ENCODE results near the gene CACNG6. TPM values are rescaled to one million over a fixed set of nuclear protein-coding genes. Genes with fewer than 3 reads are reported as not detected.

CACNG6 gene
- total RNA-seq, 2 experiments from 2014 or later: not detected

GRCh38 chr19:53958168-53958571 lies 33.3 kb upstream of the CACNG6 start:
- peaks cover 3% of the 10 kb centered on the region for H3K36me3 Mint-ChIP-seq (ENCODE audit: low read depth)
- POLR2A ChIA-PET: no interaction called here
- DNase-seq: no peak
- no peak overlapping the region for H3K4me3 Mint-ChIP-seq
- no peaks in the 10 kb centered on the region for H3K9me3 Mint-ChIP-seq
- H3K27me3 Mint-ChIP-seq: peaks cover 46% of the 10 kb centered on the region
- H3K27ac Mint-ChIP-seq: no peak overlapping the region
- H3K4me1 Mint-ChIP-seq: peaks cover 4% of the 10 kb centered on the region
- CTCF ChIA-PET: no interaction called here

DNA sequence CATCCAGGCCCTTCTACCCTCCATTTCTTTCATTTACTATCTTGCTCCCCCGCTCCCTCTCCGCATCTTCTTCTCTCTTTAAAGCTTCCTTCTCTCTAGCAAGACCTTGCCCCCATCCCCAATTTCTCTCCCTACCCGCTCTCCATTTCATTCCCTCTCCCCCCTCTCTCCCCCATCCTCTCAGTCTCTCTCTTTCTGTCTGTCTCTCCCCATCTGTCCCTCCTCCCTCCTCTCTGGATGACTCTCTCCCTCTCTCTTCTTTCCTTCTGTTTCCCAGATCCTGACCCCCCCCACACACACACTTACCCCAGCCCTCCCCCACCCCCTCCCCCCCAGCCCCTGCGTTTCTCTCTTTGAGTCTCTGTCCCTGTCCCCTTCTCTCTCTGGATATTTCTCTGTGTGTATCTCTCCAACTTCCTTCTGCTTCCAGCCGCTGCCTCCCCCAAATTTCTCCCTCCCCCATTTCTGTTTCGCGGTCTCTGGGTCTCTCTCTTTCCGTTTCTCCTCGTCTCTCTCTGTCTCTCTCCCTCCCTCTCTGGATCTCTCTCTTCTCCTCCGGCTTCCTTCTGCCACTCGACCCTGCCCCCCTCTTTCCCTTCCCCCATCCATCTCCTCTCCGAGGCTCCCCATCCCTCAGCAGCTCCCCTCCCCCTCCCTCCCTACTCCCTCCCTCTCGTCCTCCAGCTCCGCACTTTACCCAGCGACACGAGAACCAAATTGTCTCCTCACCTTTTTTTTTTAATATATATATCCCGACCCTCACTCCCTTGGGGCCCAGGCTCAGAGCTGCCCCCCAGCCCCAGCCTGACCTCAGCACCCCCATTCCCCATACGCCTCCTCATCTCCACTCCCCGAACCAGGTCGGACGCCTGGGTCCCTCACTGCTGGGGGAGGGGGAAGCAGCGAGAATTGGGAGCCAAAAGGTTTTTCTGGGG lies 32.3 kb upstream of the CACNG6 start:
- ChIA-PET POLR2A (no interaction called here), CTCF (interaction anchor here (1.3 kb wide), 1 partner anchor 8 kb away, joined by 3 read pairs; no protein-coding TSS in a partner anchor)
- Mint-ChIP-seq H3K4me3 (no peak overlapping the region), H3K36me3 (ENCODE audit: low read depth) (peaks cover 3% of the 10 kb centered on the region), H3K9me3 (no peaks in the 10 kb centered on the region), H3K27me3 (peaks cover 53% of the 10 kb centered on the region), H3K27ac (no peak overlapping the region), H3K4me1 (peaks cover 4% of the 10 kb centered on the region)
- no peak for DNase-seq

DNA sequence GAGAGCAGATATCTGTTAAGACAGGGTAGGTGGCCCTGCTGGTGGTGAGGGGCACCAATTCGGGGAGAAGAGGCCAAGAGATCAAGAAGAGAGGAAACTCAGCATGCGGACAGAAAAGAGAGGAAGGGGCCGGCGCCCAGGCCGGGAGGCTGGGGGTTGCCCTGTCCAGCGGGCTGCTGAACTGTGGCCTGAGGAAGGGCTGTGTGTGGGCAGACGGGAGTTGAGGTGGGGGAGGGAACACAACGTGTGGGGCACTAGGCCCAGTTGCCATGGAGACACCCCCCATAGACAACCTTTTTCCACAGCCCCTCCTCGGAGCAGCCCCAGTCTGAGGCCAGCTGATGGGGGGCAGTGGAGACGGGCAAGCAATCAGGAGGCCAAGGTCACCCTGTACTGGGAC lies 31.2 kb upstream of the CACNG6 start:
- no peaks in the 10 kb centered on the region for H3K9me3 Mint-ChIP-seq
- no peak for DNase-seq
- peaks cover 62% of the 10 kb centered on the region for H3K27me3 Mint-ChIP-seq
- H3K4me3 Mint-ChIP-seq: no peak overlapping the region
- H3K4me1 Mint-ChIP-seq: peaks cover 6% of the 10 kb centered on the region
- POLR2A ChIA-PET: no interaction called here
- CTCF ChIA-PET: interaction anchor here (1.3 kb wide), 1 partner anchor 9 kb away, joined by 3 read pairs; no protein-coding TSS in a partner anchor
- no peak overlapping the region for H3K27ac Mint-ChIP-seq
- peaks cover 3% of the 10 kb centered on the region for H3K36me3 Mint-ChIP-seq (ENCODE audit: low read depth)

GRCh38 chr19:53960886-53961285 lies 30.6 kb upstream of the CACNG6 start:
- no peak for DNase-seq
- CTCF ChIA-PET: interaction anchor here (1.2 kb wide), 1 partner anchor 10 kb away, joined by 4 read pairs; no protein-coding TSS in a partner anchor
- POLR2A ChIA-PET: no interaction called here
- H3K9me3 Mint-ChIP-seq: no peaks in the 10 kb centered on the region
- H3K27ac Mint-ChIP-seq: no peak overlapping the region
- peaks cover 65% of the 10 kb centered on the region for H3K27me3 Mint-ChIP-seq
- H3K4me3 Mint-ChIP-seq: no peak overlapping the region
- peaks cover 3% of the 10 kb centered on the region for H3K36me3 Mint-ChIP-seq (ENCODE audit: low read depth)
- peaks cover 6% of the 10 kb centered on the region for H3K4me1 Mint-ChIP-seq

DNA sequence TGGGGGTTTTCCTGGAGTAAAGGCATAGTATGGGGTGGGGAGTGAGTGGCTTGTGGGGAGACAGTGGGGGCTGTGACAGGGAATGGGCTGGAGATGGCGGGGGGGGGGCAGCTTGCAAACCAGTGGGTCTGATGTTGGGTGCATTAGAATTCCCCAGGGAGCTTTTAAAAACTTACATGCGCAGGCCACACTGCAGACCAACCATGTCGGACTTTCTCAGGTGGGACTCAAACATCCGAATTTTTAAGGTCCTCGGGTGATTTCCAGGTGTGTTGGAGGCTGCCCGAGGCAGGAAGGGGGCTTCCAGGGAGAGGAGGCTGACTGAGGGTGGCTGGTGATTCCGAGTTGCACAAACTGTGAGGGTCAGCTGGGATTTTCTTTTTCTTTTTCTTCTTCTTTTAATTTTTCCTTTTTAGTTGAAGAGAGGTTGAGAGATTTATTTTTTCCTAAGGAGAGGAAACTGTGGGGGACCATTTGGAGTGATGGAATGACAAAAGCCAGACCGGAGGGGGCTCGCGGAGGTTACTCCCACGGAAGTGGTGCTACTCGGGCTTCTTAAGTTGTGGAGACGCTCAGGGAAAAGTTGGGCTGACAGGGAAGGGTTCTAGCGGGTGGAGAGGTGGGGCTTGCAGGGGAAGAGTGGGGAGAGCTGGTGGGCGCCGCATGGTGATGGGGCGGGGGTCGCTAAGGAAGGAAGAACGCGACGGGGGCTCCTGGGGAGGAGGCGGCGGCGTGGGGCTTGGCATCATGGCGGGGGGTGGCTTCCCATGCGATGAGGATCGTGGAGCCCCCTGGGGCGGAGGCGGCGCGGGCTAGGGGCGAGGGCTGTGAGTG lies 29.7 kb upstream of the CACNG6 start:
- no peak for DNase-seq
- Mint-ChIP-seq H3K9me3 (no peaks in the 10 kb centered on the region), H3K36me3 (ENCODE audit: low read depth) (peaks cover 3% of the 10 kb centered on the region), H3K27ac (no peak overlapping the region), H3K4me3 (no peak overlapping the region), H3K4me1 (peaks cover 6% of the 10 kb centered on the region), H3K27me3 (peaks cover 63% of the 10 kb centered on the region)
- ChIA-PET POLR2A (no interaction called here), CTCF (interaction anchor here (1.2 kb wide), 1 partner anchor 11 kb away, joined by 4 read pairs; no protein-coding TSS in a partner anchor)

- H3K36me3 Mint-ChIP-seq (ENCODE audit: low read depth): no peaks in the 10 kb centered on the region
- peaks cover 52% of the 10 kb centered on the region for H3K27me3 Mint-ChIP-seq
- no peak for DNase-seq
- H3K9me3 Mint-ChIP-seq: no peaks in the 10 kb centered on the region
- H3K4me1 Mint-ChIP-seq: peaks cover 4% of the 10 kb centered on the region
- ChIA-PET POLR2A (no interaction called here), CTCF (no interaction called here)
- no peak within 1 kb of the TSS for H3K27ac Mint-ChIP-seq
- H3K4me3 Mint-ChIP-seq: no peak within 1 kb of the TSS
Observed at GRCh38 chr19:53962887-53963431, 28.5 kb upstream of the CACNG6 start, which contains the start of gene CACNG8. TSS of gene CACNG8 (plus strand) at chr19:53962937.

- POLR2A ChIA-PET: interaction anchor here (0.6 kb wide), 1 partner anchor 1477 kb away, joined by 3 read pairs; no protein-coding TSS in a partner anchor
- peaks cover 2% of the 10 kb centered on the region for H3K4me1 Mint-ChIP-seq
- peaks cover 39% of the 10 kb centered on the region for H3K27me3 Mint-ChIP-seq
- CTCF ChIA-PET: no interaction called here
- no peak overlapping the region for H3K27ac Mint-ChIP-seq
- no peak for DNase-seq
- no peaks in the 10 kb centered on the region for H3K36me3 Mint-ChIP-seq (ENCODE audit: low read depth)
- H3K4me3 Mint-ChIP-seq: no peak overlapping the region
- H3K9me3 Mint-ChIP-seq: no peaks in the 10 kb centered on the region
Observed at GRCh38 chr19:53965091-53965490, 26.3 kb upstream of the CACNG6 start.

DNA sequence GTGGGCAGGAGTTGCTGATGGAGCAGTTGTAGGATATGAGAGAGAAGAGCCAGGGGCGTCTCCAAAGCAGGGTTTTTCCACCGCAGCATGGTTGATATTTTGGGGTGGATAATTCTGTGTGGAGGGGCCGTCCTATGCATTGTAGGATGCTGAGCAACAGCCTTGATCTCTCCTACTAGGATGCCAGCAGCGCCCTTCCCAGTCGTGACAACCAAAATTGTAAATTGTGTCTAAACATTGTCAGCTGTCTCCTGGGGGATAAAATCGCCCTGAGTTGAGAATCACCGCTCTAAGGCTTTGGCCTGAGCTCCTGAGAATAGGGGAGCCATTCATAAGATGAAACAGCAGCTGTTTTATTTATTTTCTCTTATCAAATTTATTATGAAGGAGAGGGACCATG lies 24.5 kb upstream of the CACNG6 start:
- H3K4me3 Mint-ChIP-seq: no peak overlapping the region
- H3K4me1 Mint-ChIP-seq: peaks cover 2% of the 10 kb centered on the region
- DNase-seq: no peak
- CTCF ChIA-PET: interaction anchor here (1.0 kb wide), 1 partner anchor 120 kb away, joined by 3 read pairs; no protein-coding TSS in a partner anchor
- no peak overlapping the region for H3K27ac Mint-ChIP-seq
- no peaks in the 10 kb centered on the region for H3K9me3 Mint-ChIP-seq
- H3K36me3 Mint-ChIP-seq (ENCODE audit: low read depth): no peaks in the 10 kb centered on the region
- POLR2A ChIA-PET: no interaction called here
- peaks cover 23% of the 10 kb centered on the region for H3K27me3 Mint-ChIP-seq

DNA sequence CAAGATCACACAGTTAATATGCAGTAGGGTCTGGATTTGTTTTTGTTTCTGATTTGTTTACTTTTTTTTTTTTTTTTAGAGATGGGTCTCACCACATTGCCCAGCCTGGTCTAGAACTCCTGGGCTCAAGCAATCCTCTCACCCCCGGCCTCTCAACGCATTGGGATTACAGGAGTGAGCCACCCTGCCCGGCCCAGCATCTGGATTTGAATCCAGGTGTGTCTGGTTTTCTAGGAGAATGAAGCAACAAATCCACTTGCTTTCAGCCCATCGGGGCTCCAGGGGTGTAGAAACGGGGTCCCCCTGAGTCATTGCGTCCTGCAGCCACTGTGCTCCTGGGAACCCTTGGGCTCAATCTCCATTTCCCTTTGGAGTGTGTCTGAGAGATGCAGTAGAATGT lies 22.1 kb upstream of the CACNG6 start:
- peaks cover 15% of the 10 kb centered on the region for H3K27me3 Mint-ChIP-seq
- H3K4me3 Mint-ChIP-seq: no peak overlapping the region
- POLR2A ChIA-PET: no interaction called here
- peaks cover 2% of the 10 kb centered on the region for H3K4me1 Mint-ChIP-seq
- no peaks in the 10 kb centered on the region for H3K9me3 Mint-ChIP-seq
- H3K36me3 Mint-ChIP-seq (ENCODE audit: low read depth): no peaks in the 10 kb centered on the region
- CTCF ChIA-PET: no interaction called here
- no peak overlapping the region for H3K27ac Mint-ChIP-seq
- DNase-seq: no peak

DNA sequence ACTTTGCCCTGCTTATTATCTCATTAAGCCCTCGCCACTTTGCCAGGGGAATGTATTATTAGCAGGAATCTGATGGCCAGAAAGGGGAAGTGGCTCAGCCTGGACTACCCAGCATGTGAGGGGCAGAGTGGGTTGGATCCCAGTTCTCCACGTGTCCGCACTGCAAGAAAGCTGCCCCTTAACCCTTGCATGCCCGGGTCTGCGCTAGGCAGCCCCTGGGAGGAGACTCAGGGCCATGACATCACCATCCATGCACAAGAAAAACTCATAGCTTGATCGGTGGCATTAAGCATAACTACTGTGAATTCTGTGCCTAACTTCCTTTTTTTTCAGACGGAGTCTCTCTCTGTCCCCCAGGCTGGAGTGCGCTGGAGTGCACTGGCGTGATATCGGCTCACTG lies 19.8 kb upstream of the CACNG6 start:
- Mint-ChIP-seq H3K27ac (no peak overlapping the region), H3K27me3 (peaks cover 9% of the 10 kb centered on the region), H3K4me3 (no peak overlapping the region), H3K36me3 (ENCODE audit: low read depth) (no peaks in the 10 kb centered on the region), H3K4me1 (no peaks in the 10 kb centered on the region), H3K9me3 (no peaks in the 10 kb centered on the region)
- DNase-seq: no peak
- ChIA-PET CTCF (interaction anchor here (1.4 kb wide), 1 partner anchor 9 kb away, joined by 3 read pairs; no protein-coding TSS in a partner anchor), POLR2A (no interaction called here)

GRCh38 chr19:53977429-53977990 lies 13.9 kb upstream of the CACNG6 start:
- Mint-ChIP-seq H3K27me3 (peaks cover 51% of the 10 kb centered on the region), H3K9me3 (peaks cover 9% of the 10 kb centered on the region), H3K4me1 (peaks cover 27% of the 10 kb centered on the region), H3K27ac (no peak overlapping the region), H3K36me3 (ENCODE audit: low read depth) (peaks cover 18% of the 10 kb centered on the region), H3K4me3 (peak overlapping the region; percentile 51)
- peak; percentile 69 for DNase-seq
- POLR2A ChIA-PET: no interaction called here
- CTCF ChIA-PET: no interaction called here

GRCh38 chr19:53977991-53978731 lies 13.3 kb upstream of the CACNG6 start:
- Mint-ChIP-seq H3K4me3 (peak overlapping the region; percentile 51), H3K9me3 (peaks cover 9% of the 10 kb centered on the region), H3K27me3 (peaks cover 47% of the 10 kb centered on the region), H3K4me1 (peaks cover 27% of the 10 kb centered on the region), H3K36me3 (ENCODE audit: low read depth) (peaks cover 18% of the 10 kb centered on the region), H3K27ac (no peak overlapping the region)
- ChIA-PET POLR2A (no interaction called here), CTCF (no interaction called here)
- DNase-seq: peak; percentile 12

All from activated CD4-positive, alpha-beta T cell treated with anti-CD3 and anti-CD28 coated beads, Interleukin-2, amount 10 ng/mL, durations not matched to agents 7 days and 5 days (primary cell).